Activated naive CD8-positive, alpha-beta T cell (primary cell): ENCODE measurements around the gene CDON.

Source experiments
- H3K27ac Mint-ChIP-seq: one replicate; pipeline ENCODE4 v1.8.0; 2021; ENCODE audit warnings: mixed read lengths
- H3K27me3 Mint-ChIP-seq: one replicate; pipeline ENCODE4 v1.8.0; 2021; ENCODE audit warnings: mixed read lengths
- H3K36me3 Mint-ChIP-seq: one replicate; pipeline ENCODE4 v1.8.0; 2021; ENCODE audit warnings: mixed read lengths
- H3K4me1 Mint-ChIP-seq: one replicate; pipeline ENCODE4 v1.8.0; 2021; ENCODE audit warnings: low read depth, mixed read lengths
- H3K4me3 Mint-ChIP-seq: one replicate; pipeline ENCODE4 v1.8.0; 2021; ENCODE audit warnings: mild to moderate bottlenecking, mixed read lengths
- H3K9me3 Mint-ChIP-seq: one replicate; pipeline ENCODE4 v1.8.0; 2021; ENCODE audit warnings: low read depth, mixed read lengths

Gene CDON

DNA sequence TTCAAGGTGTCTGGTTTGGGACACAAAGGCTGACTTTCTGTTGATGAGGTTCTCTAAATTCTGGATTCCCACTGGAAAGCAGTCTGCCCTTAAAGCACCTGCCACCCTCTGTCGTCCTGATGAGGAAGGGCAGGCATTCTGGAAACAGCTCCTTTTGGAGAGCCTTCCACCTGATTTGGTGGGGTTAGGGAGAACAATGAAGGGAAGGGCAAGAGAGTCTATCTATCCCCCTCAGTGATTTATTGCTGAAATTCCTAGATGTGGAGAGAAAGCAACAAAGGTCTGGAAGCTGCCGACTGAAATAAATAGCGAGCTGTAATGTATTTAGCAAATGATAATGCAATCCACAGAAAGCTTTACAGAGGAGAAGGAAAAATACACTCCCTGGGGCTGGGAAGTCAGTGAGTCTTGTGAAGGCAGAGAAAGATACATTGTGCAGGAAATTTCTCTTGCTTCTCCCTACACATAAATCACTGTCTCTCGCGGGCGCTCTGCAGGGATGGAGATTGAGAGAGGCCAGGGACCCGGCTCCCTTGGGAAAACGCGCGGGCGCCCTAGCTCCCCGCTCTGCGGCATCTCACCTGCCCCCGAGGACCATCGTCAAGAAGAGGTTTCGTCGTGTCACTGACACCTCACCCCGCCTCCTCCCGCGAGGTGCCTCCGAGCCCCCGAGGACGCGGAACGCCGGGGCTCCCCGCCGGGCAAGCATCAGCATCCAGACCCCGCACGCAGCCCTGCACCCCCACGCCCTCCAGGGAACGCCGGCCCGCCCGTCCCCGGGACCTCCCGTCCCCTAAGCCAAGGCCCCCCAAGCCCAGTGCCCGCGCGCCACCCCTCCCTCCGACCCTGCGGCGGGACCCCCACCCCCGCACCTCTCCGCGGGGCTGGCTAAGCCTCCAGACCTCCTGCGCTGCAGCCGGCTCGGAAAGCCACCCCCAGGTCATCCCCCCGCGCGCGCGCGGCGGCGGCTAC, 673 bp downstream of the CDON start:
- H3K27me3 Mint-ChIP-seq: no peaks in the 10 kb centered on the region
- no peaks in the 10 kb centered on the region for H3K36me3 Mint-ChIP-seq
- peak overlapping the region; percentile 55 for H3K27ac Mint-ChIP-seq

DNA sequence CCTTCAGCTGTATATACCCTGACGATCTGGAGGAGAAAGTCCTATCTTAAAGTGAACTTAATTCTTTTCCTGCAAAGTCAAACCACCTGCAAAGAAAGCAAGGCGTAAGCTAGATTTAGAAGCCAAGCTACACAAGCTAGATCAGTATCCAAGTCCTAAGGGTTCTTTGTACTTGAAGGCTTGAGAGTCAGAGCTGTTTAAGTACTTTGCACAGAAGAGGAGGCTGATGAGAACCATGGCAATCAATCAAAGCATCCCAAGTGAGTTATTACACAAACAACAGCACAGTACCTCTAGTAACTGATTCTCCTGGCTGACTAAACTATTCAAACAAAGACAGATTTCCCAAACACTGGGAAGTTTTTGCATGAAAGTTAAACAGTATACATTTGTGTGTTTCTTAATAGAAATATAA, 1.9 kb downstream of the CDON start:
- Mint-ChIP-seq H3K4me3 (no peak overlapping the region), H3K27ac (no peak overlapping the region), H3K36me3 (no peaks in the 10 kb centered on the region)

More for the DNA sequence above, 673 bp downstream of the CDON start:
- Mint-ChIP-seq H3K4me1 (peaks cover 7% of the 10 kb centered on the region), H3K4me3 (peak overlapping the region; percentile 84), H3K9me3 (no peaks in the 10 kb centered on the region)

GRCh38 chr11:126059238-126059781, 3.4 kb downstream of the CDON start:
- peaks cover 7% of the 10 kb centered on the region for H3K4me1 Mint-ChIP-seq
- H3K27ac Mint-ChIP-seq: no peak overlapping the region
- H3K4me3 Mint-ChIP-seq: no peak overlapping the region
- no peaks in the 10 kb centered on the region for H3K9me3 Mint-ChIP-seq
- no peaks in the 10 kb centered on the region for H3K27me3 Mint-ChIP-seq
- no peaks in the 10 kb centered on the region for H3K36me3 Mint-ChIP-seq

More for the DNA sequence above, 1.9 kb downstream of the CDON start:
- H3K4me1 Mint-ChIP-seq: peaks cover 7% of the 10 kb centered on the region
- no peaks in the 10 kb centered on the region for H3K27me3 Mint-ChIP-seq
- H3K9me3 Mint-ChIP-seq: no peaks in the 10 kb centered on the region

- Mint-ChIP-seq H3K27ac (no peak overlapping the region), H3K27me3 (no peaks in the 10 kb centered on the region), H3K4me1 (peaks cover 7% of the 10 kb centered on the region), H3K9me3 (no peaks in the 10 kb centered on the region), H3K36me3 (no peaks in the 10 kb centered on the region), H3K4me3 (no peak overlapping the region)
Measured at GRCh38 chr11:126058105-126058874, 4.4 kb downstream of the CDON start.

DNA sequence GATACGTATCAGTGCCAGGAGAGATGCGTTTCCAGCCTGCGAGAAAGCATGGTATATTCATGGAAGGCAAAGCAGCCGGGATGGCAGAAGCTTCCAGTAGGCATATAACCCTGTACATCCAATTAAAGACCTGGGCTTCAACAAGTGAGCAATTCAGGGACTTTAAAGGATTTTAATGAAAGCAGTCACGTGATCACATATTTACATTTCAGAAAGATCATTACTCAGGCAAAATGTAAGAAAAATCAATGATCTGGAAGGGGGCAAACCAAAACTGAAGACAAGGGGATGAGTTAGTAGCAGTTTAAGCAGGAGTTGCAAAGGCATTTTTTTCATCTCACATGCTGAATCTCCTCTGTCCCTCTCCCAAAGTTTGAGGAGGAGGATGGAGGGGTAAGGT, 7.8 kb downstream of the CDON start:
- Mint-ChIP-seq H3K36me3 (no peaks in the 10 kb centered on the region), H3K27me3 (no peaks in the 10 kb centered on the region), H3K9me3 (no peaks in the 10 kb centered on the region), H3K4me1 (peaks cover 6% of the 10 kb centered on the region), H3K27ac (no peak overlapping the region), H3K4me3 (no peak overlapping the region)

- H3K9me3 Mint-ChIP-seq: no peaks in the 10 kb centered on the region
- peaks cover 9% of the 10 kb centered on the region for H3K4me1 Mint-ChIP-seq
- no peaks in the 10 kb centered on the region for H3K36me3 Mint-ChIP-seq
- no peak overlapping the region for H3K27ac Mint-ChIP-seq
- H3K4me3 Mint-ChIP-seq: no peak overlapping the region
- H3K27me3 Mint-ChIP-seq: no peaks in the 10 kb centered on the region
Measured at GRCh38 chr11:126054408-126054807, 8.3 kb downstream of the CDON start.

GRCh38 chr11:126053415-126054286, 9.0 kb downstream of the CDON start:
- H3K4me3 Mint-ChIP-seq: no peak overlapping the region
- no peaks in the 10 kb centered on the region for H3K27me3 Mint-ChIP-seq
- no peak overlapping the region for H3K27ac Mint-ChIP-seq
- H3K4me1 Mint-ChIP-seq: peaks cover 9% of the 10 kb centered on the region
- H3K36me3 Mint-ChIP-seq: no peaks in the 10 kb centered on the region
- H3K9me3 Mint-ChIP-seq: no peaks in the 10 kb centered on the region

DNA sequence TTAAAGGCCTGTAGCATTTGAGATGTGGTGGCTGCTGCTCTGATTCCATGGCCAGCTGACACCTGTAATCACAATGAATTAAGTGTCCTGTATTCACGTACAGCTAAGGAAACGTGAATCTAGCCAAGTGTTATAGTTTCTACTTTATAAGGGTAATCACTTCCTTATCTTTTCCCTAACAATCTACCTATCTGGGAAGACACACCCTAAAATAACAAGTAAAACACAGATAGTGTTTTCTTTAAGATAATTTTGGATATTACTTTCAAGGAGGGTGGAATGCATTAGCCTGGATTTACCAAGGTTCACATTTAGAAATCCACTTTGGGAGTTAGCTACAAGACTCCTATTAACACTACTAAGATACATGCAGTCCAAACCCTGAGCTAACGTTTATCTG, 11.5 kb downstream of the CDON start:
- H3K27me3 Mint-ChIP-seq: no peaks in the 10 kb centered on the region
- no peaks in the 10 kb centered on the region for H3K36me3 Mint-ChIP-seq
- no peak overlapping the region for H3K27ac Mint-ChIP-seq
- H3K4me1 Mint-ChIP-seq: peaks cover 9% of the 10 kb centered on the region
- H3K9me3 Mint-ChIP-seq: no peaks in the 10 kb centered on the region
- no peak overlapping the region for H3K4me3 Mint-ChIP-seq

DNA sequence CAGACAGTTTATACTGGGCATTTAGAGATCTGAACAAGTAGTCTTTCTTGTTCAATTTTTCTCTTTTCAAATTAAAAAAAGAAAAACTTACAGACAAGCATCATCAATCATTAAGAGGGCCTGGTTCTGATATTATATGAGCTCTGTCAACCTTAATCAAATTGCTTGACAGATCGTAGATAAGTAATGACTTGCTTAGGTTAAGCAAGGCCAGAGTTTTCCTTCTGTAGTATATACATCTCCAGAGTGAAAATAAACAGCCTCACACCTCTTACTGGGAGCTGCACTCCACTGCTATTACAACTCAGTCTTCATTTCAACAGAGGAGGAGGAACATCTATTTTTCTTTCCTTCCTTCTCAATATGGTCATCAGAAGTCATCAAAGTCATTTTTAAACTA, 13.5 kb downstream of the CDON start:
- Mint-ChIP-seq H3K4me3 (no peak overlapping the region), H3K9me3 (no peaks in the 10 kb centered on the region), H3K27me3 (no peaks in the 10 kb centered on the region), H3K36me3 (peaks cover 2% of the 10 kb centered on the region), H3K4me1 (peaks cover 9% of the 10 kb centered on the region), H3K27ac (no peak overlapping the region)

- Mint-ChIP-seq H3K27me3 (no peaks in the 10 kb centered on the region), H3K4me3 (no peak overlapping the region), H3K9me3 (no peaks in the 10 kb centered on the region), H3K36me3 (peaks cover 2% of the 10 kb centered on the region), H3K4me1 (peaks cover 9% of the 10 kb centered on the region), H3K27ac (no peak overlapping the region)
Measured at GRCh38 chr11:126048197-126048596, 14.5 kb downstream of the CDON start.

DNA sequence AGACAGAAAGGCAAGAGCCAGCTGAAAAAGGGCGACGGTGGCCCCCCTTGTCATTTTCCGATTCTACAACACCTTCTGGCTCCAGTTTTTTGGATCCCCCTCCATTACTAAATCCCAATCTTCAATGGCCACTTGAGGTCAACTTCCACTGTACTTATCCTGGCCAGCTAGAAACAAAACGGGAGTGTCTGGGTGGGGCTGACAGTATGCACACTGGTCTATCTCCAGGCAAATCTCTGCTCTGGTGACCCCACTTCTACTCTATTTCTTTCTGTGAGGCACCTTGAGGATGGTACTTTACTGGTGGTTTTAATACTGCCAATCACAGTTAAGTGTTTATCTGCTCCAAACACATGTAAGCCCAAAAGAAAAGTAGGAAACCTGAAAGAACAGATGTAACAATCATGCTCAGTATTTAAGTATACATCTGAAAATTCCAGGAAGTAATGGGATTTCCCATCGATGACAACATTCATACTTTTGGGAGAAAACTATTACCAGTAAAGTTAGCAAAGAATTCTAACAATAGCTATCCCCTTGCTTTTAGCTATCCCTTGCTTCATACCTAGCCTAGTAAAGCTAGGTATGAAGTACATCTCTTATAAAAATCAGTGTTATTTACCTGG, 16.0 kb downstream of the CDON start:
- Mint-ChIP-seq H3K4me1 (peaks cover 9% of the 10 kb centered on the region), H3K27me3 (no peaks in the 10 kb centered on the region), H3K27ac (no peak overlapping the region), H3K36me3 (peaks cover 2% of the 10 kb centered on the region), H3K4me3 (no peak overlapping the region), H3K9me3 (no peaks in the 10 kb centered on the region)

- H3K27ac Mint-ChIP-seq: no peak overlapping the region
- no peaks in the 10 kb centered on the region for H3K27me3 Mint-ChIP-seq
- H3K4me3 Mint-ChIP-seq: no peak overlapping the region
- no peaks in the 10 kb centered on the region for H3K4me1 Mint-ChIP-seq
- H3K36me3 Mint-ChIP-seq: peaks cover 2% of the 10 kb centered on the region
- H3K9me3 Mint-ChIP-seq: no peaks in the 10 kb centered on the region
Measured at GRCh38 chr11:126039485-126040271, 23.0 kb downstream of the CDON start.

DNA sequence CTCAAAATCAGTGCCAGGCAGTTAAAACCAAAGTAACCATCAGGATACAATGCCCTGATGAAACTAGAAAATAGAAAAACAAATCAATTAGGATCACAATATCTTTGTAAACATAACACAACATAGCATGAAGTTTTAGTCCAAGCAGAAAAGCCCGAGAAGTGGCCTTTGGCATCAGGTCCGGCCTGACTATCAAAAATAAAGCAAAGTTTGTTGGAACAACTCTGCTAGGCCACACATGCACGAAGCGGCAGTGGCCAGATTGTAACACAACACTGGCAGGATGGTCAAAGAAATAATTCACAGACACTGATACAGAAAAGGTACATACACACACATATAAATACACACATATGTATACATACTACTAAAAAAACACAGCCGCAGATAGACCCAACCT, 26.9 kb downstream of the CDON start:
- H3K9me3 Mint-ChIP-seq: no peaks in the 10 kb centered on the region
- H3K27ac Mint-ChIP-seq: no peak overlapping the region
- no peaks in the 10 kb centered on the region for H3K4me1 Mint-ChIP-seq
- H3K4me3 Mint-ChIP-seq: no peak overlapping the region
- no peaks in the 10 kb centered on the region for H3K27me3 Mint-ChIP-seq
- H3K36me3 Mint-ChIP-seq: peaks cover 4% of the 10 kb centered on the region
